Upper lobe of right lung (tissue), 1 donor: ENCODE measurements around the gene CACTIN. TPM values are rescaled to one million over a fixed set of nuclear protein-coding genes. Genes with fewer than 3 reads are reported as not detected.

ENCODE experiments used
- ATAC-seq: fragments of 200-7000 bp; cut with Tn5 transposase; one replicate; pipeline ENCODE4 v1.9.1; 2020; ENCODE audit warnings: mild to moderate bottlenecking, moderate library complexity
- DNase-seq: peaks from one replicate; pipeline ENCODE4 v3.0.0-alpha.2; 2020
- H3K27ac ChIP-seq: fragments of 200-600 bp; one replicate; pipeline ENCODE4 v1.8.0; 2022
- H3K27me3 ChIP-seq: fragments of 200-600 bp; one replicate; pipeline ENCODE4 v1.8.0; 2022; ENCODE audit warnings: mild to moderate bottlenecking
- H3K36me3 ChIP-seq: fragments of 200-600 bp; one replicate; pipeline ENCODE4 v1.8.0; 2022
- H3K4me1 ChIP-seq: fragments of 200-600 bp; one replicate; pipeline ENCODE4 v1.8.0; 2022
- H3K4me3 ChIP-seq: fragments of 200-600 bp; one replicate; pipeline ENCODE4 v1.8.0; 2022; ENCODE audit warnings: mild to moderate bottlenecking
- H3K9me3 ChIP-seq: fragments of 200-600 bp; one replicate; pipeline ENCODE4 v1.8.0; 2022
- CTCF ChIP-seq: fragments of 200-600 bp; IDR thresholded peaks from one replicate; pipeline ENCODE4 v1.8.0; 2022; ENCODE audit warnings: antibody characterized with exemption
- intact Hi-C: fragments of 100-400 bp; cut with DNase I; formaldehyde crosslinking; loops from one replicate; pipeline ENCODE4 v1.11.0; 2022
- total RNA-seq: library from RNA; stranded (reverse); fragmentation: NEBNext Ultra II Directional; extraction: Animal tissue kit (Norgen Biotek cat#: 25700); gene quantifications from one replicate; pipeline ENCODE4 v1.2.1, GENCODE V29; 2021
- donor health status: DM: no; HTN: yes; CAD: no; lungs with severe emphysema.

The CACTIN gene
- total RNA-seq, 1 donor from 2014 or later = 24.3 TPM

GRCh38 chr19:3636506-3636905, 9.9 kb upstream of the CACTIN start:
- no peak for ATAC-seq
- H3K36me3 ChIP-seq = peaks cover 47% of the 10 kb centered on the region
- H3K27me3 ChIP-seq = no peaks in the 10 kb centered on the region
- no peaks in the 10 kb centered on the region for H3K4me1 ChIP-seq
- TF ChIP-seq CTCF = no peak
- H3K9me3 ChIP-seq = no peaks in the 10 kb centered on the region
- no peak overlapping the region for H3K27ac ChIP-seq
- intact Hi-C loops = no loop called here
- no peak for DNase-seq
- no peak overlapping the region for H3K4me3 ChIP-seq

GRCh38 chr19:3634496-3635045, 8.0 kb upstream of the CACTIN start:
- no peak for ATAC-seq
- no peaks in the 10 kb centered on the region for H3K4me1 ChIP-seq
- no peak overlapping the region for H3K27ac ChIP-seq
- no peaks in the 10 kb centered on the region for H3K27me3 ChIP-seq
- H3K9me3 ChIP-seq = no peaks in the 10 kb centered on the region
- H3K4me3 ChIP-seq = no peak overlapping the region
- no peak for DNase-seq
- intact Hi-C loops = no loop called here
- H3K36me3 ChIP-seq = peaks cover 33% of the 10 kb centered on the region
- TF ChIP-seq CTCF = no peak

GRCh38 chr19:3633559-3633988, 7.0 kb upstream of the CACTIN start:
- Histone ChIP-seq H3K9me3 (no peaks in the 10 kb centered on the region), H3K27me3 (no peaks in the 10 kb centered on the region), H3K36me3 (peaks cover 25% of the 10 kb centered on the region), H3K27ac (no peak overlapping the region), H3K4me1 (no peaks in the 10 kb centered on the region), H3K4me3 (no peak overlapping the region)
- DNase-seq (no peak), ATAC-seq (no peak)
- intact Hi-C loops = no loop called here
- TF ChIP-seq CTCF = no peak

DNA sequence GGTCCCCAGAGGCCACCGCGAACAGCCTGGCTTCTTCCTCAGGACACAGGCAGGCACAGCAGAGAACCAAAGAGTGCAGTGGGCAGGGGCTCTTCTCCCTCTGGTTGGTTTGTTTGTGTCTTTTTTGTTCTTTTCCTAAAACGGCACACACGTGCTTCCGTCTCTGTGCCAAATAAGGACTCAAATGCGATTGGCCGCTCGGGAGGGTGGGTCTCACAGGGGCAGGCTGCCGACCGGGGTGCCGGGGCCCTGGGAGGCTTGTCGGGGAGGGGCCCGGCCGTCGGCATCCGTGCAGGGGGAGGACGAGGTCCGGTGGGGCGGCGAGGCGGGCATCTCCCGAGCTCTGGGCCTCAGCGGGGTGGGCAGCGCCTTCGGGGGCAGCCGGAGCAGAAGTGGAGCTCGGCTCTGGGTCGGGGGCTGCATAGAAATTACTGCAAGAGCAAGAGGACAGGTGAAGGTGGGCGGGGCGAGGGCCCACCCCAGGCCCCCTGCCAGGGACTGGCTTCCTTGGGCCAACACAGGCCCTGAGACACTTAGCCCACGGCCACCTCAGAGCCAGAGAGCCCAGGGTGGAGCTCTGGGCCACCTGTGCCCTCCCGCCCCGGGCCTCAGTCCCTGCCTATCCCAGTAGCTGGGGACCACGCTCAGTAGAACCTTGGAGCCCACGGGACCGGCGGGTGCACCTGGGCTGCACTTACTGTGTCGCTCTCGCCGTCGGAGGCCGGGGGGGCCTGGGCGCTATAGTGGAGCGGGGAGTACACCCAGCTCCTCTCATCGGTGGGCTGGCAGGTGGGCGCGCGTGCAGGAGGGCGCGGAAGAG, 6.4 kb upstream of the CACTIN start:
- no peaks in the 10 kb centered on the region for H3K9me3 ChIP-seq
- no peak for TF ChIP-seq CTCF
- no peak overlapping the region for H3K27ac ChIP-seq
- H3K4me3 ChIP-seq = no peak overlapping the region
- no peaks in the 10 kb centered on the region for H3K27me3 ChIP-seq
- ATAC-seq = no peak
- H3K36me3 ChIP-seq = peaks cover 19% of the 10 kb centered on the region
- DNase-seq = no peak
- no peaks in the 10 kb centered on the region for H3K4me1 ChIP-seq
- intact Hi-C loops = no loop called here

GRCh38 chr19:3632098-3632497, 5.5 kb upstream of the CACTIN start:
- Histone ChIP-seq H3K27ac (no peak overlapping the region), H3K36me3 (peaks cover 15% of the 10 kb centered on the region)
- no peak for DNase-seq

More at GRCh38 chr19:3632098-3632497, 5.5 kb upstream of the CACTIN start:
- intact Hi-C loops = no loop called here
- H3K9me3 ChIP-seq = no peaks in the 10 kb centered on the region
- H3K4me3 ChIP-seq = no peak overlapping the region
- H3K27me3 ChIP-seq = no peaks in the 10 kb centered on the region
- no peak for TF ChIP-seq CTCF
- no peaks in the 10 kb centered on the region for H3K4me1 ChIP-seq
- ATAC-seq = no peak
